WTC11 (cell line): Measurements from ENCODE around the gene HLTF.

Experiments used
- ARID4B ChIP-seq: sonication (generic); formaldehyde crosslinking; IDR thresholded peaks from 2 replicates; pipeline ENCODE4 v1.8.0; 2023; ENCODE audit warnings: missing genetic modification reagents, mild to moderate bottlenecking, borderline replicate concordance
- CTCF ChIP-seq: fragments of 200-600 bp; IDR thresholded peaks from 2 replicates; pipeline ENCODE4 v1.8.0; 2022; ENCODE audit warnings: antibody characterized with exemption
- E2F5 ChIP-seq: sonication (generic); formaldehyde crosslinking; IDR thresholded peaks from 2 replicates; pipeline ENCODE4 v1.8.1; 2022; ENCODE audit warnings: mild to moderate bottlenecking, moderate library complexity, missing genetic modification reagents
- RELA ChIP-seq: sonication (generic); formaldehyde crosslinking; IDR thresholded peaks from 2 replicates; pipeline ENCODE4 v1.8.1; 2022; ENCODE audit warnings: missing genetic modification reagents, mild to moderate bottlenecking, borderline replicate concordance
- SOX15 ChIP-seq: fragments of 250-450 bp; sonication (Bioruptor Pico); IDR thresholded peaks from 2 replicates; pipeline ENCODE4 v1.9.0; 2021; ENCODE audit warnings: mild to moderate bottlenecking
- ZNF263 ChIP-seq: sonication (generic); formaldehyde crosslinking; IDR thresholded peaks from 2 replicates; pipeline ENCODE4 v1.8.1; 2022; ENCODE audit warnings: low read depth, mild to moderate bottlenecking, moderate library complexity, missing genetic modification reagents
- TF ChIP-seq, protein P1 (sequence below): sonication (generic); formaldehyde crosslinking; IDR thresholded peaks from 2 replicates; pipeline ENCODE4 v1.8.0; 2022; ENCODE audit warnings: mild to moderate bottlenecking, missing genetic modification reagents

DNA sequence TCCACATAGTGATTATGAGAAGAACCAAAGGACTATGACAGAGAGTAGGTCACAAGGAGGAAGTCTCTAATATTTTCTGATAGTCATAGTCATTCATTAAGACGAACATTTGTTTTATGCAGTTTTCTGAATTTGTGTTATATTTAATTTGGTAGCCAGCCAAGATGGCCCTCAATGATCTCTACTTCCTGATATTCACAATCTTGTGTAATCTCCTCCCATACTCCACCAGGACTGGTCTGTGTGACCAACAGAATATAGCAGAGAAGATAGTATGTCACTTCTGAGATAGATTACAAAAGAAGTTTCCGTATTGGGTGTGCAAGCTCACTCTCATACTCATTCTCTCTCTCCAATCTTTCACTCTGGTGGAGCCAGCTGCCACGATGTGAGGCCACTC lies 30.8 kb downstream of the HLTF start:
- TF ChIP-seq SOX15 (no peak), E2F5 (CRISPR knock-in tag) (no peak), CTCF (no peak), ARID4B (no peak), ZNF263 (CRISPR knock-in tag) (no peak), RELA (no peak)
- TF ChIP-seq, protein P1, sequence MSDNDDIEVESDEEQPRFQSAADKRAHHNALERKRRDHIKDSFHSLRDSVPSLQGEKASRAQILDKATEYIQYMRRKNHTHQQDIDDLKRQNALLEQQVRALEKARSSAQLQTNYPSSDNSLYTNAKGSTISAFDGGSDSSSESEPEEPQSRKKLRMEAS (CRISPR knock-in tag): no peak
